PC-3 (cell line): ENCODE data around the gene ZNF148. TPM values are rescaled to one million over a fixed set of nuclear protein-coding genes. Genes with fewer than 3 reads are reported as not detected.

ENCODE experiments used
- ATAC-seq: fragments of 200-7000 bp; cut with Tn5 transposase; 2 replicates; pipeline ENCODE4 v1.9.1; 2020; ENCODE audit warnings: mild to moderate bottlenecking, moderate library complexity
- BruUV-seq: library from RNA; stranded (reverse); fragments of 400-500 nt; replicated peaks from 2 replicates; lab custom pipeline; 2021; lab: Mats Ljungman, UMichigan
- CTCF ChIA-PET: fragments of 300-600 bp; sonication (Branson Sonifier 250); formaldehyde crosslinking; loops from one replicate; lab custom pipeline; 2022; ENCODE audit warnings: antibody characterized with exemption; lab: Charles Lee
- POLR2A ChIA-PET: fragments of 300-600 bp; sonication (Branson Sonifier 250); formaldehyde crosslinking; loops from one replicate; lab custom pipeline; 2022; ENCODE audit warnings: antibody characterized with exemption; ENCODE audit not compliant: unreplicated experiment; lab: Charles Lee
- DNase-seq: peaks from one replicate; pipeline ENCODE4 v3.0.0-alpha.2; 2015
- H2AFZ ChIP-seq: fragments of 300-600 bp; sonication (generic); 2 replicates; pipeline ENCODE4 v1.6.0; 2016; ENCODE audit warnings: antibody characterized with exemption, low read length
- H3F3A ChIP-seq: fragments of 300-600 bp; sonication (generic); one replicate; pipeline ENCODE4 v1.6.0; 2017; ENCODE audit warnings: antibody characterized with exemption, low read length, control low read depth, mild to moderate bottlenecking; ENCODE audit not compliant: unreplicated experiment
- H3K27ac ChIP-seq: fragments of 300-600 bp; sonication (generic); 2 replicates; pipeline ENCODE4 v1.5.1; 2016; ENCODE audit warnings: mild to moderate bottlenecking, low read length
- H3K27me3 ChIP-seq: fragments of 300-600 bp; sonication (generic); 2 replicates; pipeline ENCODE4 v1.6.1; 2016; ENCODE audit warnings: low read length, mixed read lengths
- H3K36me3 ChIP-seq: fragments of 300-600 bp; sonication (generic); 2 replicates; pipeline ENCODE4 v1.6.1; 2016; ENCODE audit warnings: low read depth, mixed run types, low read length, mixed read lengths
- H3K4me1 ChIP-seq: fragments of 300-600 bp; sonication (generic); 2 replicates; pipeline ENCODE4 v1.5.1; 2016; ENCODE audit warnings: low read length; ENCODE audit not compliant: insufficient read depth
- H3K4me2 ChIP-seq: fragments of 300-600 bp; sonication (generic); 2 replicates; pipeline ENCODE4 v1.6.0; 2016; ENCODE audit warnings: low read length
- H3K4me3 ChIP-seq: fragments of 300-600 bp; sonication (generic); 2 replicates; pipeline ENCODE4 v1.5.1; 2016; ENCODE audit warnings: mild to moderate bottlenecking, low read length, mixed read lengths
- H3K79me2 ChIP-seq: fragments of 300-600 bp; sonication (generic); 2 replicates; pipeline ENCODE4 v1.6.1; 2017; ENCODE audit warnings: low read length, mixed read lengths
- H3K9ac ChIP-seq: fragments of 300-600 bp; sonication (generic); 2 replicates; pipeline ENCODE4 v1.6.0; 2016; ENCODE audit warnings: mild to moderate bottlenecking, low read length
- H3K9me2 ChIP-seq: fragments of 300-600 bp; sonication (generic); replicated peaks from 2 replicates; pipeline ENCODE4 v1.6.1; 2016; ENCODE audit warnings: mixed run types, low read length, mixed read lengths
- H3K9me3 ChIP-seq: fragments of 300-600 bp; sonication (generic); 2 replicates; pipeline ENCODE4 v1.6.1; 2016; ENCODE audit warnings: low read length, mixed read lengths
- H4K20me1 ChIP-seq: fragments of 300-600 bp; sonication (generic); 2 replicates; pipeline ENCODE4 v1.6.1; 2016; ENCODE audit warnings: low read length, mixed read lengths
- EZH2 ChIP-seq: fragments of 300-600 bp; sonication (generic); IDR thresholded peaks from one replicate; pipeline ENCODE4 v1.6.1; 2017; ENCODE audit warnings: antibody characterized with exemption, mild to moderate bottlenecking, low read length; ENCODE audit not compliant: unreplicated experiment
- EZH2phosphoT487 ChIP-seq: fragments of 300-600 bp; sonication (generic); IDR thresholded peaks from 2 replicates; pipeline ENCODE4 v1.6.1; 2018; ENCODE audit warnings: mild to moderate bottlenecking, antibody characterized with exemption, low read length, borderline replicate concordance
- intact Hi-C: fragments of 100-400 bp; cut with micrococcal nuclease; formaldehyde crosslinking; loops from 2 replicates; pipeline ENCODE4 v1.9.0; 2023
- total RNA-seq: library from RNA; depleted of rRNA; stranded (reverse); fragments of >200 nt; gene quantifications from 2 replicates; pipeline ENCODE4 v1.2.3, GENCODE V29; 2014
- TF ChIP-seq, protein P1 (sequence below): fragments of 300-600 bp; sonication (generic); conservative IDR thresholded peaks from 2 replicates; pipeline ENCODE4 v1.5.1; 2017; ENCODE audit warnings: antibody characterized with exemption, low read depth, mild to moderate bottlenecking, low read length

Gene ZNF148
- total RNA-seq, 1 experiment from 2014 or later: 18.1 TPM

DNA sequence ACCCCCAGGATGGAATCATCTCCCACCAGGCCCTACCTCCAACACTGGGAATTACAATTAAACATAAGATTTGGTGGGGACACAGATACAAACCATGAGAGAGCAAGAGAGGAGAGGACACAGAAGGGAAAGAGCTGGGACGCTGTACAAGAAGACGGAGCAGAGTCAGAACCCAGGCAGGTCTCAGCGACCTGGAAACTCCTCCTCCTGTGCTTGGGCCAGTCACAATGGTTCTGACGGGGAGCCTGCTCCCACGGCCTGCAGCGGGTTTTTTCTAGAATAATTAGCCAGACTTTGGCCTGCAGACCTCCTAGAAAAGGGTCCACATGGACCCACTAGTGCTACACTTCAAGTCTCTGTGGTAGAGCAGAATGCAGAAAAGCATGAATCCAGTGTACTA, 168.2 kb downstream of the ZNF148 start:
- no peak overlapping the region for H3K27ac ChIP-seq
- no peaks in the 10 kb centered on the region for H4K20me1 ChIP-seq
- no peak for ATAC-seq
- H3K36me3 ChIP-seq: no peaks in the 10 kb centered on the region; the same call in 1 of the 2 replicates
- TF ChIP-seq EZH2phosphoT487: no peak
- TF ChIP-seq EZH2: no peak
- TF ChIP-seq, protein P1, sequence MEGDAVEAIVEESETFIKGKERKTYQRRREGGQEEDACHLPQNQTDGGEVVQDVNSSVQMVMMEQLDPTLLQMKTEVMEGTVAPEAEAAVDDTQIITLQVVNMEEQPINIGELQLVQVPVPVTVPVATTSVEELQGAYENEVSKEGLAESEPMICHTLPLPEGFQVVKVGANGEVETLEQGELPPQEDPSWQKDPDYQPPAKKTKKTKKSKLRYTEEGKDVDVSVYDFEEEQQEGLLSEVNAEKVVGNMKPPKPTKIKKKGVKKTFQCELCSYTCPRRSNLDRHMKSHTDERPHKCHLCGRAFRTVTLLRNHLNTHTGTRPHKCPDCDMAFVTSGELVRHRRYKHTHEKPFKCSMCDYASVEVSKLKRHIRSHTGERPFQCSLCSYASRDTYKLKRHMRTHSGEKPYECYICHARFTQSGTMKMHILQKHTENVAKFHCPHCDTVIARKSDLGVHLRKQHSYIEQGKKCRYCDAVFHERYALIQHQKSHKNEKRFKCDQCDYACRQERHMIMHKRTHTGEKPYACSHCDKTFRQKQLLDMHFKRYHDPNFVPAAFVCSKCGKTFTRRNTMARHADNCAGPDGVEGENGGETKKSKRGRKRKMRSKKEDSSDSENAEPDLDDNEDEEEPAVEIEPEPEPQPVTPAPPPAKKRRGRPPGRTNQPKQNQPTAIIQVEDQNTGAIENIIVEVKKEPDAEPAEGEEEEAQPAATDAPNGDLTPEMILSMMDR: no peak
- ChIA-PET POLR2A (no interaction called here), CTCF (no interaction called here)
- peaks cover 9% of the 10 kb centered on the region; the same call in 1 of the 2 replicates for H3K79me2 ChIP-seq
- H3K27me3 ChIP-seq: no peaks in the 10 kb centered on the region
- no peak overlapping the region for H3K4me2 ChIP-seq
- no peaks in the 10 kb centered on the region for H3K9me2 ChIP-seq
- H3F3A ChIP-seq: no peaks in the 10 kb centered on the region
- H3K4me3 ChIP-seq: no peak overlapping the region
- no peaks in the 10 kb centered on the region for H3K9me3 ChIP-seq
- no peak overlapping the region for H3K9ac ChIP-seq
- BruUV-seq: no TSS peak
- no peak for DNase-seq
- H2AFZ ChIP-seq: no peak overlapping the region
- H3K4me1 ChIP-seq: peaks cover 18% of the 10 kb centered on the region
- intact Hi-C loops: no loop called here

DNA sequence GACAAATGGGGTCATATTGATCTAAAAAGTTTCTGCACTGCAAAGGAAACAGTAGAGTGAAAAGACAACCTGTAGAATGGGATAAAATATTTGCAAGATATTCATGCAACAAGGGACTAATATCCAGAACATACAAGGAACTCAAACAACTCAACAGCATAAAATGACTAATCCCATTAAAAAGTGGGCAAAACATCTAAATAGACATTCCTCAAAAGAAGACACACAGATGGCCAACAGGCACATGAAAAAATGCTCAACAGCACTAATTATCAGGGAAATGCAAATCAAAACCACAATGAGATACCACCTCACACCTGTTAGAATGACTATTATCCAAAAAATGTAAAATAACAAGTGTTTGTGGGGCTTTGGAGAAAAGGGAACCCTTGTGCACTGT, 171.4 kb downstream of the ZNF148 start:
- Histone ChIP-seq H3K27me3 (no peaks in the 10 kb centered on the region), H3K4me2 (no peak overlapping the region), H3K4me1 (peaks cover 8% of the 10 kb centered on the region), H3K9me2 (no peaks in the 10 kb centered on the region), H3K9me3 (no peaks in the 10 kb centered on the region), H3K4me3 (no peak overlapping the region), H3F3A (no peaks in the 10 kb centered on the region), H4K20me1 (no peaks in the 10 kb centered on the region), H3K79me2 (no peaks in the 10 kb centered on the region), H3K27ac (no peak overlapping the region), H3K9ac (no peak overlapping the region), H2AFZ (no peak overlapping the region), H3K36me3 (no peaks in the 10 kb centered on the region)
- ChIA-PET POLR2A (no interaction called here), CTCF (no interaction called here)
- TF ChIP-seq, protein P1: no peak
- TF ChIP-seq EZH2: no peak
- TF ChIP-seq EZH2phosphoT487: no peak
- DNase-seq (no peak), ATAC-seq (no peak)
- no TSS peak for BruUV-seq
- intact Hi-C loops: loop anchor here (2.0 to 5.0 kb wide), 3 partner anchors 96 to 276 kb away; no protein-coding TSS in a partner anchor

DNA sequence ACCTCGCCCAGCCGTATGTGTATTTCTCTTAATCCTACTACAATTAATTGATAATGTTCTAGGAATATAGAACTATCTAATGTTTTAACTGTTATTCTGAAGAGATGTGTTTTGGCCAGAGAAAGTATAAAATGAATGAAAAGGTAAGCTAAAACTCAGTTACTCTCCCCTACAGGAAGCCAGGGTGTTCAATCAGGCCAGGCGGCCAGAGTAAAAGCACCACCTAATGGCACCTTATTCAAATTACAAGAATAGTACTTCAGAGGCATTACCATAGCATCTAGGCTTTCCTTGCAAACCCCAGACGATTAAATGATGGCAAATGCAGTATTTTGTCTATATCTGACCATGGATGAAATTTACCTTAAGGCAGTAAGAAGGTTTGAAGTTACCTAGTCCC, 172.9 kb downstream of the ZNF148 start:
- ChIA-PET POLR2A (no interaction called here), CTCF (interaction anchor here (0.5 kb wide), 1 partner anchor 215 kb away, joined by 4 read pairs; no protein-coding TSS in a partner anchor)
- no peak overlapping the region for H3K4me3 ChIP-seq
- no peaks in the 10 kb centered on the region for H4K20me1 ChIP-seq
- DNase-seq: peak; percentile 47
- no peaks in the 10 kb centered on the region for H3K79me2 ChIP-seq
- TF ChIP-seq, protein P1: peak; percentile 58
- TF ChIP-seq EZH2phosphoT487 (no peak), EZH2 (no peak)
- H3K4me1 ChIP-seq: no peaks in the 10 kb centered on the region
- no TSS peak for BruUV-seq
- intact Hi-C loops: loop anchor here (1.0 to 5.0 kb wide), 4 partner anchors 95 to 275 kb away; no protein-coding TSS in a partner anchor
- H3K9ac ChIP-seq: no peak overlapping the region
- no peak overlapping the region for H3K27ac ChIP-seq
- no peaks in the 10 kb centered on the region for H3K9me3 ChIP-seq
- no peaks in the 10 kb centered on the region for H3F3A ChIP-seq
- H3K27me3 ChIP-seq: no peaks in the 10 kb centered on the region
- ATAC-seq: peak; percentile 72
- no peaks in the 10 kb centered on the region for H3K36me3 ChIP-seq
- no peak overlapping the region for H2AFZ ChIP-seq
- H3K9me2 ChIP-seq: no peaks in the 10 kb centered on the region
- H3K4me2 ChIP-seq: no peak overlapping the region
